ENCODE data around the gene CTSW. TPM values are rescaled to one million over a fixed set of nuclear protein-coding genes. Genes with fewer than 3 reads are reported as not detected.
A peak's percentile ranks its signal among the peaks of the same experiment; 100 is the strongest.

Gene CTSW
- total and polyA plus RNA-seq, 4 donors: 2.9 to 8.7 (median 3.8) TPM

- TF ChIP-seq, protein P1, sequence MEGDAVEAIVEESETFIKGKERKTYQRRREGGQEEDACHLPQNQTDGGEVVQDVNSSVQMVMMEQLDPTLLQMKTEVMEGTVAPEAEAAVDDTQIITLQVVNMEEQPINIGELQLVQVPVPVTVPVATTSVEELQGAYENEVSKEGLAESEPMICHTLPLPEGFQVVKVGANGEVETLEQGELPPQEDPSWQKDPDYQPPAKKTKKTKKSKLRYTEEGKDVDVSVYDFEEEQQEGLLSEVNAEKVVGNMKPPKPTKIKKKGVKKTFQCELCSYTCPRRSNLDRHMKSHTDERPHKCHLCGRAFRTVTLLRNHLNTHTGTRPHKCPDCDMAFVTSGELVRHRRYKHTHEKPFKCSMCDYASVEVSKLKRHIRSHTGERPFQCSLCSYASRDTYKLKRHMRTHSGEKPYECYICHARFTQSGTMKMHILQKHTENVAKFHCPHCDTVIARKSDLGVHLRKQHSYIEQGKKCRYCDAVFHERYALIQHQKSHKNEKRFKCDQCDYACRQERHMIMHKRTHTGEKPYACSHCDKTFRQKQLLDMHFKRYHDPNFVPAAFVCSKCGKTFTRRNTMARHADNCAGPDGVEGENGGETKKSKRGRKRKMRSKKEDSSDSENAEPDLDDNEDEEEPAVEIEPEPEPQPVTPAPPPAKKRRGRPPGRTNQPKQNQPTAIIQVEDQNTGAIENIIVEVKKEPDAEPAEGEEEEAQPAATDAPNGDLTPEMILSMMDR (IDR thresholded peaks at IDR 0.05; ENCODE audit: control extremely low read depth, extremely low read depth): no peak
- no peak overlapping the region for H3K9ac ChIP-seq (ENCODE audit: insufficient read depth in 1 of 2, low read length in 2 of 2)
- peak overlapping the region in 1 of 2 donors; percentile 26 for H3K27ac ChIP-seq (ENCODE audit: low read depth in 1 of 2, low read length in 1 of 2)
Measured at GRCh38 chr11:65903068-65903481, 23.4 kb downstream of the CTSW start.

GRCh38 chr11:65903715-65904114 is 24.1 kb downstream of the CTSW start:
- no peak for ATAC-seq (ENCODE audit: insufficient read depth, low FRiP score)
- no peaks in the 10 kb centered on the region for H3K9me3 ChIP-seq (ENCODE audit: control insufficient read depth in 4 of 4, insufficient read depth in 3 of 4, low read length in 3 of 4)
- H3K9ac ChIP-seq (ENCODE audit: insufficient read depth in 1 of 2, low read length in 2 of 2): no peak overlapping the region
- TF ChIP-seq, protein P1 (IDR thresholded peaks at IDR 0.05; ENCODE audit: control extremely low read depth, extremely low read depth): no peak
- H3K27ac ChIP-seq (ENCODE audit: low read depth in 1 of 2, low read length in 1 of 2): no peak overlapping the region
- 79 to 90% methylated on average over 8 of the region's 8 CpGs for WGBS, 2 donors
- peaks cover 0 to 35% (median 22%) of the 10 kb centered on the region in 3 donors for H3K27me3 ChIP-seq (ENCODE audit: control insufficient read depth in 3 of 3, insufficient read depth in 3 of 3, low read length in 2 of 3)
- peaks cover 0 to 4% (median 0%) of the 10 kb centered on the region in 5 donors for H3K4me1 ChIP-seq (ENCODE audit: control insufficient read depth in 5 of 5, insufficient read depth in 5 of 5, low read length in 5 of 5)
- DNase-seq: no peak
- H3K36me3 ChIP-seq (ENCODE audit: control insufficient read depth in 4 of 4, insufficient read depth in 4 of 4, low read length in 4 of 4): no peaks in the 10 kb centered on the region
- H3K4me3 ChIP-seq: no peak overlapping the region

More at GRCh38 chr11:65903068-65903481, 23.4 kb downstream of the CTSW start:
- Histone ChIP-seq H3K27me3 (ENCODE audit: control insufficient read depth in 3 of 3, insufficient read depth in 3 of 3, low read length in 2 of 3) (peaks cover 0 to 39% (median 27%) of the 10 kb centered on the region in 3 donors), H3K4me3 (no peak overlapping the region), H3K9me3 (ENCODE audit: control insufficient read depth in 4 of 4, insufficient read depth in 3 of 4, low read length in 3 of 4) (no peaks in the 10 kb centered on the region), H3K36me3 (ENCODE audit: control insufficient read depth in 4 of 4, insufficient read depth in 4 of 4, low read length in 4 of 4) (no peaks in the 10 kb centered on the region), H3K4me1 (ENCODE audit: control insufficient read depth in 5 of 5, insufficient read depth in 5 of 5, low read length in 5 of 5) (peaks cover 0 to 4% (median 0%) of the 10 kb centered on the region in 5 donors)
- DNase-seq (no peak), ATAC-seq (ENCODE audit: insufficient read depth, low FRiP score) (no peak)
- 18 to 25% methylated on average over 5 of the region's 5 CpGs for WGBS, 2 donors

GRCh38 chr11:65906602-65907001 is 27.0 kb downstream of the CTSW start:
- peaks cover 0 to 6% (median 5%) of the 10 kb centered on the region in 5 donors for H3K4me1 ChIP-seq (ENCODE audit: control insufficient read depth in 5 of 5, insufficient read depth in 5 of 5, low read length in 5 of 5)
- H3K9me3 ChIP-seq (ENCODE audit: control insufficient read depth in 4 of 4, insufficient read depth in 3 of 4, low read length in 3 of 4): no peaks in the 10 kb centered on the region
- H3K36me3 ChIP-seq (ENCODE audit: control insufficient read depth in 4 of 4, insufficient read depth in 4 of 4, low read length in 4 of 4): no peaks in the 10 kb centered on the region
- WGBS, 2 donors: 85 to 92% methylated on average over 5 of the region's 5 CpGs
- H3K9ac ChIP-seq (ENCODE audit: insufficient read depth in 1 of 2, low read length in 2 of 2): no peak overlapping the region
- no peak for ATAC-seq (ENCODE audit: insufficient read depth, low FRiP score)
- no peak overlapping the region for H3K4me3 ChIP-seq
- no peak overlapping the region for H3K27ac ChIP-seq (ENCODE audit: low read depth in 1 of 2, low read length in 1 of 2)
- peaks cover 0 to 14% (median 6%) of the 10 kb centered on the region in 3 donors for H3K27me3 ChIP-seq (ENCODE audit: control insufficient read depth in 3 of 3, insufficient read depth in 3 of 3, low read length in 2 of 3)
- no peak for DNase-seq
- TF ChIP-seq, protein P1 (IDR thresholded peaks at IDR 0.05; ENCODE audit: control extremely low read depth, extremely low read depth): no peak

- Histone ChIP-seq H3K4me1 (ENCODE audit: control insufficient read depth in 5 of 5, insufficient read depth in 5 of 5, low read length in 5 of 5) (peaks cover 0 to 13% (median 5%) of the 10 kb centered on the region in 5 donors), H3K9me3 (ENCODE audit: control insufficient read depth in 4 of 4, insufficient read depth in 3 of 4, low read length in 3 of 4) (no peaks in the 10 kb centered on the region), H3K9ac (ENCODE audit: insufficient read depth in 1 of 2, low read length in 2 of 2) (no peak overlapping the region), H3K4me3 (no peak overlapping the region), H3K27ac (ENCODE audit: low read depth in 1 of 2, low read length in 1 of 2) (no peak overlapping the region), H3K36me3 (ENCODE audit: control insufficient read depth in 4 of 4, insufficient read depth in 4 of 4, low read length in 4 of 4) (no peaks in the 10 kb centered on the region), H3K27me3 (ENCODE audit: control insufficient read depth in 3 of 3, insufficient read depth in 3 of 3, low read length in 2 of 3) (peaks cover 0 to 6% (median 6%) of the 10 kb centered on the region in 3 donors)
- 79 to 86% methylated on average over 6 of the region's 6 CpGs for WGBS, 2 donors
- no peak for DNase-seq
- ATAC-seq (ENCODE audit: insufficient read depth, low FRiP score): no peak
- TF ChIP-seq, protein P1 (IDR thresholded peaks at IDR 0.05; ENCODE audit: control extremely low read depth, extremely low read depth): no peak
Measured at GRCh38 chr11:65907878-65908277, 28.2 kb downstream of the CTSW start.
